ENCODE measurements around the gene LMNA. TPM values are rescaled to one million over a fixed set of nuclear protein-coding genes. Genes with fewer than 3 reads are reported as not detected.

Gene LMNA
- total and polyA plus RNA-seq, 10 of the 15 experiments (the other 5 are each of a cell fraction or from before 2014, with no cell fraction given), result 0.42 to 334 (median 81.1) TPM

GRCh38 chr1:156096640-156097391 is 17.7 kb upstream of the LMNA start (continued):
- TF ChIP-seq ZZZ3 (IDR thresholded peaks at IDR 0.05; ENCODE audit: control insufficient read depth, insufficient read length, low read depth) (no peak), CBX3 (IDR thresholded peaks at IDR 0.05; ENCODE audit: borderline replicate concordance, low read depth) (no peak), KAT2A (conservative IDR thresholded peaks at IDR 0.05; ENCODE audit: control insufficient read depth, low read depth, low read length) (no peak), JUNB (IDR thresholded peaks at IDR 0.05) (peak; percentile 87), NRF1 (conservative IDR thresholded peaks at IDR 0.05; ENCODE audit: low read depth, low read length) (0 out of 2 replicates have a peak, but pooled peaks have one; percentile 2), ZBTB11 (CRISPR knock-in tag; IDR thresholded peaks at IDR 0.05) (no peak), IRF5 (IDR thresholded peaks at IDR 0.05; ENCODE audit: borderline replicate concordance) (peak; percentile 76; the same call in 1 of the 2 replicates), MYB (IDR thresholded peaks at IDR 0.05; ENCODE audit: borderline replicate concordance, low read depth, low read length) (0 out of 2 replicates have a peak, but pooled peaks have one; percentile 43), PAX5 (IDR thresholded peaks at IDR 0.05; ENCODE audit: borderline replicate concordance, low read depth, low read length) (peak; percentile 93), BCL11A (IDR thresholded peaks at IDR 0.05; ENCODE audit: low read depth, low read length) (peak; percentile 94), NFYA (IDR thresholded peaks at IDR 0.05; ENCODE audit: borderline replicate concordance, low read depth, low read length) (no peak), TAF1 (IDR thresholded peaks at IDR 0.05; ENCODE audit: borderline replicate concordance, low read depth, low read length) (no peak), TCF7 (IDR thresholded peaks at IDR 0.05; ENCODE audit: borderline replicate concordance) (peak; percentile 79; the same call in 1 of the 2 replicates), ATF2 (IDR thresholded peaks at IDR 0.05; ENCODE audit: low read length) (no peak), DPF2 (IDR thresholded peaks at IDR 0.05) (peak; percentile 96), TCF12 (IDR thresholded peaks at IDR 0.05; ENCODE audit: low read depth, low read length) (peak; percentile 76; the same call in 1 of the 2 replicates), ZNF24 (IDR thresholded peaks at IDR 0.05) (peak; percentile 55), CREM (IDR thresholded peaks at IDR 0.05; ENCODE audit: low read depth) (peak; percentile 92), MEF2A (IDR thresholded peaks at IDR 0.05; ENCODE audit: insufficient read depth, low read depth, low read length) (no peak), POU2F2 (IDR thresholded peaks at IDR 0.05; ENCODE audit: borderline replicate concordance, low read depth, low read length) (peak; percentile 90), HDAC2 (IDR thresholded peaks at IDR 0.05) (no peak), POLR2A (IDR thresholded peaks at IDR 0.05; ENCODE audit: low read depth, low read length) (no peak), TARDBP (IDR thresholded peaks at IDR 0.05; ENCODE audit: borderline replicate concordance) (peak; percentile 39; the same call in 1 of the 2 replicates), SP1 (IDR thresholded peaks at IDR 0.05; ENCODE audit: low read depth, low read length) (peak; percentile 87)

All from GM12878 (cell line).